HEK293T (cell line): ENCODE measurements around the gene ZIM2.
"Not testable (repeated sequence)": the region's sequence is repeated elsewhere in the genome, so short reads cannot be mapped to it uniquely, and the experiment has no call there.

Source experiments
- CTCF ChIA-PET: fragments of 350-600 bp; formaldehyde crosslinking; extraction: SDS; loops from one replicate; lab custom pipeline; 2021; ENCODE audit warnings: antibody characterized with exemption, inconsistent platforms; lab: Yijun Ruan, JAX
- POLR2A ChIA-PET: fragments of 350-600 bp; formaldehyde crosslinking; extraction: SDS; loops from one replicate; lab custom pipeline; 2020; ENCODE audit warnings: antibody characterized with exemption, inconsistent platforms; lab: Yijun Ruan, JAX
- DNase-seq: peaks from one replicate; pipeline ENCODE4 v3.0.0; 2012; ENCODE audit warnings: mixed read lengths; ENCODE audit errors: extremely low spot score
- ARNT ChIP-seq: fragments of 450-650 bp; IDR thresholded peaks from 2 replicates; pipeline ENCODE4 v1.6.1; 2017; ENCODE audit warnings: mild to moderate bottlenecking
- BHLHE40 ChIP-seq: fragments of 450-650 bp; IDR thresholded peaks from 2 replicates; pipeline ENCODE4 v1.6.1; 2016; ENCODE audit warnings: mild to moderate bottlenecking, moderate library complexity, borderline replicate concordance
- CTBP1 ChIP-seq: fragments of 450-650 bp; IDR thresholded peaks from 2 replicates; pipeline ENCODE4 v1.6.1; 2016; ENCODE audit warnings: borderline replicate concordance
- ELF4 ChIP-seq: fragments of 450-650 bp; IDR thresholded peaks from 2 replicates; pipeline ENCODE4 v1.6.1; 2017; ENCODE audit warnings: antibody characterized with exemption
- FOXA1 ChIP-seq: fragments of 450-650 bp; IDR thresholded peaks from 2 replicates; pipeline ENCODE4 v1.6.1; 2016; ENCODE audit warnings: mild to moderate bottlenecking
- FOXK2 ChIP-seq: fragments of 450-650 bp; IDR thresholded peaks from 2 replicates; pipeline ENCODE4 v1.6.1; 2016; ENCODE audit warnings: mild to moderate bottlenecking
- FOXM1 ChIP-seq: fragments of 450-650 bp; IDR thresholded peaks from 2 replicates; pipeline ENCODE4 v1.6.1; 2017; ENCODE audit warnings: mild to moderate bottlenecking, borderline replicate concordance
- HDGF ChIP-seq: fragments of 450-650 bp; IDR thresholded peaks from 2 replicates; pipeline ENCODE4 v1.6.1; 2017; ENCODE audit warnings: antibody characterized with exemption, borderline replicate concordance
- L3MBTL2 ChIP-seq: fragments of 450-650 bp; conservative IDR thresholded peaks from 2 replicates; pipeline ENCODE4 v1.6.1; 2016; ENCODE audit warnings: mild to moderate bottlenecking
- LEF1 ChIP-seq: fragments of 450-650 bp; IDR thresholded peaks from 2 replicates; pipeline ENCODE4 v1.6.1; 2017; ENCODE audit warnings: mild to moderate bottlenecking, borderline replicate concordance
- NFRKB ChIP-seq: fragments of 450-650 bp; IDR thresholded peaks from 2 replicates; pipeline ENCODE4 v1.6.1; 2016; ENCODE audit warnings: mild to moderate bottlenecking, moderate library complexity
- PKNOX1 ChIP-seq: fragments of 450-650 bp; IDR thresholded peaks from 2 replicates; pipeline ENCODE4 v1.6.1; 2016
- SP1 ChIP-seq: fragments of 450-650 bp; IDR thresholded peaks from 2 replicates; pipeline ENCODE4 v1.6.1; 2017
- SUZ12 ChIP-seq: fragments of 450-650 bp; IDR thresholded peaks from 2 replicates; pipeline ENCODE4 v1.6.1; 2016; ENCODE audit warnings: mild to moderate bottlenecking
- TARDBP ChIP-seq: fragments of 450-650 bp; IDR thresholded peaks from 2 replicates; pipeline ENCODE4 v1.6.1; 2016
- ZNF384 ChIP-seq: fragments of 450-650 bp; IDR thresholded peaks from 2 replicates; pipeline ENCODE4 v1.6.1; 2016

Gene ZIM2

GRCh38 chr19:56866538-56866937, 26.0 kb upstream of the ZIM2 start:
- POLR2A ChIA-PET, result no interaction called here
- DNase-seq, result no peak
- TF ChIP-seq SP1 (no peak), FOXA1 (no peak), CTBP1 (no peak), HDGF (no peak), ARNT (no peak), FOXK2 (no peak), TARDBP (no peak), NFRKB (no peak), BHLHE40 (no peak), PKNOX1 (no peak), L3MBTL2 (no peak), ZNF384 (no peak)
- CTCF ChIA-PET, result no interaction called here

- ChIA-PET POLR2A (no interaction called here), CTCF (no interaction called here)
- DNase-seq, result no peak
- TF ChIP-seq FOXA1 (no peak), FOXK2 (no peak), ZNF384 (no peak), SP1 (no peak), NFRKB (no peak), ARNT (no peak), TARDBP (no peak), CTBP1 (no peak), FOXM1 (no peak), LEF1 (no peak), PKNOX1 (no peak)
Observed at GRCh38 chr19:56864443-56865125, 24.1 kb upstream of the ZIM2 start.

- ChIA-PET CTCF (no interaction called here), POLR2A (no interaction called here)
- no peak for TF ChIP-seq FOXK2
- no peak for TF ChIP-seq CTBP1
- no peak for TF ChIP-seq LEF1
- no peak for TF ChIP-seq ELF4
- no peak for TF ChIP-seq L3MBTL2
- no peak for TF ChIP-seq NFRKB
- TF ChIP-seq FOXA1, result no peak
- no peak for TF ChIP-seq SUZ12
- DNase-seq, result no peak
Observed at GRCh38 chr19:56862741-56863140, 22.2 kb upstream of the ZIM2 start.

GRCh38 chr19:56860409-56860808, 19.9 kb upstream of the ZIM2 start:
- POLR2A ChIA-PET, DNase-seq, CTCF ChIA-PET: not testable (repeated sequence)

- TF ChIP-seq ARNT, result no peak
- no peak for TF ChIP-seq TARDBP
- TF ChIP-seq FOXA1, result no peak
- no peak for TF ChIP-seq L3MBTL2
- no peak for TF ChIP-seq LEF1
- TF ChIP-seq HDGF, result no peak
- no peak for TF ChIP-seq ZNF384
- no peak for TF ChIP-seq FOXM1
- TF ChIP-seq FOXK2, result no peak
- TF ChIP-seq BHLHE40, result no peak
- TF ChIP-seq CTBP1, result no peak
- TF ChIP-seq NFRKB, result no peak
- TF ChIP-seq PKNOX1, result no peak
- no peak for TF ChIP-seq SUZ12
- TF ChIP-seq ELF4, result no peak
- TF ChIP-seq SP1, result no peak
- no peak for DNase-seq
- POLR2A ChIA-PET, result no interaction called here
- CTCF ChIA-PET, result no interaction called here
Observed at GRCh38 chr19:56858026-56858425, 17.5 kb upstream of the ZIM2 start.

GRCh38 chr19:56856822-56857221, 16.3 kb upstream of the ZIM2 start:
- CTCF ChIA-PET, result no interaction called here
- TF ChIP-seq BHLHE40 (no peak), ZNF384 (no peak), FOXM1 (no peak), ELF4 (no peak), FOXK2 (no peak), CTBP1 (no peak), SUZ12 (no peak), HDGF (no peak), PKNOX1 (no peak), TARDBP (no peak), NFRKB (no peak), ARNT (no peak)
- DNase-seq, result no peak
- POLR2A ChIA-PET, result no interaction called here

GRCh38 chr19:56852361-56852760, 11.8 kb upstream of the ZIM2 start:
- DNase-seq, POLR2A ChIA-PET: not testable (repeated sequence)
- CTCF ChIA-PET, result interaction anchor here (0.6 kb wide), 1 partner anchor 1096 kb away, joined by 5 read pairs; no protein-coding TSS in a partner anchor
